ENCODE measurements around the gene ITGB1.

The ITGB1 gene

DNA sequence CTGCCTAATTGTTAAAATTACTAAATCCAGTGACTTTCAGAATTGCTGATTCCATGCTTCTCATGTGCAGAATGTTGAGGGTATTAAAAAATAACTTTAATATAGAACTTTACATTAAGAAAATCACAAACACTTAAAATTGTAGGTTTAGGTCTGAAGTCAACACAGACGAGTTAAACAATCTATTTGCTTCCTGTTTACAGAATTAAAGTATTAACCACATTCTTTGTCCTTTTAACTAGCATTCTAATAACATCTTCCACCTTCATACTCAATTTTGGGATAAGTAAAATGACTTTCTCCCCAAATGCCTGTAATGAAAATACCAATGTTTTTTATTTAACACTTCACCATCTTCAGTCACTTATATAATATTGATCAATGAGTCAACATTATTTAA, 2.2 kb downstream of the ITGB1 start:
- DNase-seq (ENCODE audit: low spot score), result no peak

DNA sequence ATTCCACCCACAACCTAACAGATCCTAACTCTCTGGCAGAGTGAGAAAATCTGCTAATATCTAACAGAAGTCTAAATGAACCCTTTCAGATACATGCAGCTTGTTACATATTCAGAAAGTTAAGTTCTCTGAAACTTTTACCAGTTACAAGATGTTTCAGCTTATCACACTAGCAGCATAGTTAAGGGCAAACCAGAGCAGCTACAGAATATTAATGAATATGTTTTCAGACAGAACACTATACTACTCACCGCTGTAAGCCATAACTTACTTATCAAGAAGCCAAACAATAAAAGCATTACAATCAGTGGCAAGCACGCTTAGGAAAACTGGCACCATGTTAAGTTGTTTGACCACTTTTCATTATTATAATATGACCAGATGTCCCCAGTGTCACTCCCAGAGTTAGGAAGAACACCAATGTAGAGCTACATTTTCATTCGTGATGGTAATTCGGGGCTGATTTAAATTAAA, 2.7 kb downstream of the ITGB1 start:
- no peak for DNase-seq (ENCODE audit: low spot score)

DNA sequence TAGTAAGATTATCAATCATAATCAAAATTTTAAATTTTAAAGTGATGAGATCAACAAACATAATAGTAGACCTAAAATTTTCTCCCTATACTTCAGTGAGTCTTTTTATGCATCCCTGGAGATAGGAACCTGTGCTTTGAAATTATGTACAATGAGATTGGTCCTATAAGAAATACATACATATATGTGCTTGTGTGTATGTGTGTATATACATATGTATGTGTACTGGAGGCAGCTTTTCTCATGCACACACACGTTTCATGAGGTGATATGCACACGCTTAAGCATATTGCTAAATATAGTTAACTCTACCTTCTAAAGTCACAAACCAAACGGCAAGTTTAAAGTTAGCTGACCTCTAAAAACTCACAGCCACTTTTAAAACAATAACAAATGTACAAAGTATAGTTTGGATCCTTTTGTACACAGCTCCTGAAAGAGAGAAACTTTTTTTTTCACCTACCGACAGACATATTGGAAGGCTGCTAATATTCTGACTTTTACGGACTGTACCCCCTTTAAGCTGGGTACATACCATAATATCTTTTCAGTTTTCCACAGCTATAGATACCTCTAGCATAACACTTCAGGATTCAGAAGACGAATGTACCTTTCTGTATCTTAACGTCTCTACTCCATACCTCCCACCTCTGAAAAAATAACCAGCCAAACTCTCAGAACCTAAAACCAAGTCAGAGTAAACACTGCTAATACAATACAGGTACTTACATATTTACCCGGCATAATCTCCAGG, 3.3 kb downstream of the ITGB1 start:
- no peak for DNase-seq (ENCODE audit: low spot score)

DNA sequence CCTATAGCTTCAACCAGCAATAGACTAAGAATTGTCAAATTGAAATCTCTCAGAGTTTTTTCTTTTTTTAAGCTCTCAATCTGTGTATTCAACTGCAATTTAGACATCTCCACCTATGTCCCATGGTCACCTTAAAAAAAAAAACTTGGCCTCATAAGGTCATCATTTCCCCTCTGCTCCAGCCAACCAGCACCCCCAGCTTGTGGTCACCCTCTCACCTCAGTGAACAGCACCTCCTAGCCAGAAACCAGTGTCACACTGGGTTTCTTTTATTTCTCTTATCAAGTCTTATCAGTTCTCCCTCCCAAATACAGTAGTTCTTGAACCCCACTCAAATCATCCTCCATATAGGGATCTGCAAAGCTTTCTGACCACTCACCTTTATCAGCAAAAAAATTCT, 4.0 kb downstream of the ITGB1 start:
- DNase-seq (ENCODE audit: low spot score), result no peak

DNA sequence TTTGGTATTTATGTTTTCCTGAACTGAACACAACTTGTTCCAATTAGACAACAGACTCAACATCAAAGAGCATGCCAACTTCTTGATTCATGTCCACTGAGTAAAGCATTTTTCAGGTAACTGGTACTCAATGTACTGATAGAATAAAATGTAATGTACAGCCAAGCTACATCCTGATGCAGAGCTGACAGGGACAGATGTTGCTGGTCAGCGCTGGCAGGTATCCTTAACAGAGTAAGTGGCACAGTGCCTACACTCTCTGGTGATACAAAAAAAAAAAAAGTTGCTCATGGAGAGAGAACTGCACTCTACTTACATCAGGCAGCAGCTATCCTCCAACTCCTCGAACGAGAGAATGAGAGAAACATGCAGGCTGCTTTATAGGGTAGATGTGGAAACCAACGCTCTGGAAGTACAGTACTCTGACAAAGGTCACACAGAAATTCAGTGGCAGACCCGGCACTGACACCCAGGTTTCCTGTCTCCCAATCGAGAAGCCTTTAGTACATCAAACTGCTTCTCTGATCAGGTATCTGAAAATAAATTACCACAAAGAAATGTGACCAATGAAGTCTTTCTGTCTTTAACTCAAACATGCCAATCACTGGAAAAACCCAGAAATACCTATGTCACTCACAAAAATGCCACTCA, 4.6 kb downstream of the ITGB1 start:
- DNase-seq (ENCODE audit: low spot score), result no peak

DNA sequence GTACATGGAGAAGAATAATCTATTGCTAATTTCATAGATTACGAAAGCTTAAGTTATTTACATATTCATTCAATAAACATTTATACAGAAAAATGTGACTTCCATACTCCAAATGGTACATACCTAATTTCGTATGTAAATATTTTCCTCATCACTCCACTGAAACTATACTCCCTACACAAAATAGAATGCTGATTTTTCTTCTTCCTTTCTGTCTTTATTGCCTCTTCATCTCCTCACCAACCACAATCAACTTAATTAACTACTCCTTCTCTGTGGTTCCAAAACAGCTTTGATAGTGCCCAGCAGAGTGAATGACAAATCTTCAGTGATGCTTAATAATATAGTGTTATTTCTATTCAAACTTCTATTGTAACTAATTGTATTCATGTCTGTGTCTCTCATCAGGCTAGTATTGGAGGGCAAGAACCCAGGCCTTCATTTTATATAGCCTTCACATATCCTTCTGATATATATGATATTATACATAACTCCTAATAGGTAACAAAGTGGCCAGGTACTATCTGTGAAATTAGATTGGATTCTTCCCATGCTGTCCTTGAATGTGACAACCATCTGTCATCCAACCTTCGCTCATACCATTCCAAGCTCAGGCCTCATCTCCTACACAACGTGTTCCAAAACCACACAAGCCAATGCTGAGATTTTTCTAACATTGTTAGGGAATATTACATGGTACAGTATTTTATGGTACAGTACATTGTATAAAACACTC, 5.3 kb downstream of the ITGB1 start:
- DNase-seq (ENCODE audit: low spot score), result no peak

DNA sequence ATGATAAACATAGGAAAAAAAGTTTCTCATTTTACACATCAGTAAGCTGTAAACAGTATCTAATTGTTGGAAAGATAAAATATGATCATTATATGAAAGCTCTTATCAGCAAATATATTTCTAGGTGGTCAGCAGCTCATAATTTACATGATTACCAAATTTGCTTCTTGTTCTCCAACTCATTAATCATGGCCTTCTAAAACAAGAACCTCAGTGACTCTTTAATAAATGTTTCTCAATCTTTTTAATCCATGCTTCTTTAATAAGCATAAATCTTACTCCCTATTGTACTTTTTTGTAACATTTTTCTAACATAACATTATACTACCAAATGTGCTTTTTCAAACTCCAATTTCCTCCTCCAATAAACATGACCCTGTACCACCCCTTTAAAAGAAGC, 5.9 kb downstream of the ITGB1 start:
- DNase-seq (ENCODE audit: low spot score), result no peak

DNA sequence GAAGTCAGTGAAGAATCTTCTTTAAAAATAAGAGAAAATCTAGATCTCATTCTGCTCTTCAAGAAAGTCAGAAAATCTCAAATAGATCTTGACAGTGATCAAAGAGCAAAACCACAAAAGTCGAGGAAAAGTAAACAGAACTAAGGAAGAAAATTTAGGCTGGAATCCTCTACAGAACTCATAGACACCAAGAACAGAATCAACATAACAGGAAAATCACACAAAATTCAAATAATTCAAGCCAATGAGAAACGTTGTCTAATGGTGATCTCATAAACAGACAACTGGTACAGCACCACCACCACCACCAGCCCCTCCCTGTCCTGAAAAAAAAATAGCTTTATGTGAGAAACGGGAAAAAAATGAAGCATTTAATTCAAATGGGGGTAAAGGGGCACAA, 6.9 kb downstream of the ITGB1 start:
- no peak for DNase-seq (ENCODE audit: low spot score)

DNA sequence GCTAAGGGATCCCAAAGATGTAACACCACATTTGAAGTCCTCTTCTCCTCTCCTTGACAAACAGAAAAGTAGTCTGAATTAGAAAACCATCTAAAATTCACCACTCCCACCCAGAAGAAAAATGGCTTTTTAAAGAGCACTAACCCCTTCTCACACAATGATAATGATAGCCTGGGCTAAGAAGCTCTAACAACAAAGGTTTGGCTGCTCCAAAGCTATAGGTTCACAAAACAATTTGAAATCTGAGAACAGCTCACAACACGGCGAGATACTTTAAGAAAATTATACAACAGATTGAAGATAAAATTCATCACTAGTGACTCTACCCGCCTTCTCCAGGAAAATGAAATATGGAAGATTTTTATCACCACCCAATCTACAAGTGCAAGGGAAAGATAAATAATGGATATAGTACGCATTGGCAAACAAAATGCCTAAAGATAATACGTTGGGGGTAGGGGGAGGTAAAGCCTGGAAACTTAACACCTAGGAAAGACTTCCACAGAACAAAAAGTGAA, 7.4 kb downstream of the ITGB1 start:
- no peak for DNase-seq (ENCODE audit: low spot score)

DNA sequence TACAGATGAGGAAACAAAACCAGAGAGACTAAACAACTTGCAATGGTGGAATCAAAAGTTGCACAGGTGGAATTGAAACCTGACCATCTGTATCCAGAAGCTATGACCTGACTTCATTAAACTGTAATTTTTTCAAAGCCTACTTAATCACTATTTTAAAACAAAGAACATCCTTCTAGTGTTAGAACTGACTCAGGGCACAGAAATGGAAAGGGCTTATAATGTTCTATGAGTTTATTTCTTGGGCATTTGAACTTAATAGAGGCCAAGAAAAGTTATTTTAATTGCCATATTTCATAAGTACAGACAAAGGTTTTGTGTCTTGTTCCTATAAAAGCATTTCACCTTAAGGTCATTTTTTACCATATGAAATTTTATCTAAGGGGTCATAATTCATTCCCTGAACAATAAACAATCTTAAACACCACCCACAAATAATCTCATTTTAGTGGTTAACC, 8.8 kb downstream of the ITGB1 start:
- no peak for DNase-seq (ENCODE audit: low spot score)

DNA sequence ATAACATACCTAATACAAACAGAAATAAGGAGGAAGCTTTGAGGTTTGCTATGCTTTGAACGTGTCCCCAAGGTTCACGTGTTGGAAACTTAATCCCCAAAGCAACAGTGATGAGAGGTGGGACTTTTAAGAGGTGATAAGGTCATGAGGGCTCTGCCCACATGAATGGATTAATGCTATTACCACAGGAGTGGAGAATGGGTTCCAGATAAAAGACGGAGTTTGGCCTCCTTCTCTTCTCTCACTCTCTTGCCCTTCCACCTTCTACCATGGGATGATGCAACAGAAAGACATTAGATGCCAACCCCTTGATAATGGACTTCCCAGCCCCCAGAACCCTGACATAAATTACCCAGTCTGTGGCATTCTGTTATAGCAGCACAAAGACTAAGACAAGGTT, 9.6 kb downstream of the ITGB1 start:
- DNase-seq (ENCODE audit: low spot score), result peak; percentile 58

DNA sequence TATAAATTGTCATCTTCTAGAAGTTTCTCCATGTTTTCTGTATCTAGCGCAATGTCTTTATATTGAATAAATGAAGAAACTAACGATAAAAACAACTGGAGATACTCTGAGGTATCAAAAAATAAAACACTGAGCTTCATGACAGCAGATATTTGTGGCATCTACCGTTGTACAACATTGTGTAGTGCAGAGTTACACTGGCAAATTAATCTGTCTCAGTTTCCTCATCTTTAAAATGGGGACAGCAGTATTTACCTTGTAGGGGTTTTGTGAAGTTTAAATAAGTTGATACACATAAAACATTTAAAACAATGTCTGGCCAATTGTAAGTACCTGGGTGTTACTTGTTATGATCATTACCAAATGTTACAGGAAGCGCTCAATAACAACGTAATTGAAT, 10.4 kb downstream of the ITGB1 start:
- no peak for DNase-seq (ENCODE audit: low spot score)

DNA sequence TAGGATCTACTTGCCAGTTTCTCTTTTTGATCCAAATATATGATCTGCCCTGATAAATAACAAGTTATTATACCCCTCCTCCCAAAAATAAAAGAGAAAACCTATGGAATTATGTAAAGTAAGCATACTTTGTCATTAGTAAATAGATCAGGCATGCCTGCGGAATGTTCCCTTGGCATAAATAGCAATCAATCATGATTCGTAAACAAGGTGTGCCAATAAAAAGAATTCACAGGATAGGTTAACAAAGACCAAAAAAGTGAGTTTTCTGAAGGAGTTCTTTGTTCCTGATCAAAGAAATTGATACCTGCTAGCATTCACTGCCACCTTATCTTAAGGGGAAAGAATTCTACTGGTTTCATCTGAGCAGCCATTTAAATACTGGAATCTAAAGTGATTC, 11.9 kb downstream of the ITGB1 start:
- no peak for DNase-seq (ENCODE audit: low spot score)

DNA sequence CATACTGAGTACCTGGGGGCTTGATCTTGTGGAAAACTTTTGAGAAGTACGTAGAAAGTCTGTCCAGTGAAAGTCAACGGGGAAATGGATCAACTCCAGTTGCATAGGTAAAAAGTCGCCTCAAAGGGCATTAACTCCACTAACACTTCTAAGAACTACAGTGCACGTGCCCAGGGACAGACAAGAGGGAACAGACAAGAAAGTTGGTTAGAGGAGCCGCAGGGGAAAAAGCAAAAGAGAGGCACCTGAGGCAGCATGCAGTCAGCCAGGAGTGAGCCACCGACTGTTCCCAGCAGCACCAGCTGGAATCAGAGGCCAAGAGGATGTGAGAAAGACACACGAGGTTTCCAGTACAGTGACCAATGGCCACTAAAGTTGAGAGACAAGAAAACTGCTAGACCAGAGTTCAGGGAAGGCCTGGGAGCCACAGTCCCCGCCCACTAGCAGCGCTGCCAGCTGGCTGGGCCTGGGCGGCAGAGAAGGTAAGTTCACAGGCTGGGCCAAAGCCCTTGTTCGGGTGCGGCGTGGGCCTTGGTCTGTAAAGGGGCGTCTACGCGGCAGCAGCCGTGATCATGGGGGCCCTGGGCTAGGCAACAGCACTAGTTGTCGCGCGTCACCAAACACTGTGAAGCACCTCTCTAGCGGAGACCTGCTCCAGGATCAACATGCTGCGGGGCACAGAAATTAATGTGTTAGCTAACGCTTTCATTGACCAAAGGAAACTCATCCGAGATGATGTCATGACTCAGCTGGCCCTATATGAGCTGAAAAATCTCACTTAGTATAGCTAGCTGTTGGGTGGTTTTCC, 14.0 kb downstream of the ITGB1 start:
- no peak for DNase-seq (ENCODE audit: low spot score)

DNA sequence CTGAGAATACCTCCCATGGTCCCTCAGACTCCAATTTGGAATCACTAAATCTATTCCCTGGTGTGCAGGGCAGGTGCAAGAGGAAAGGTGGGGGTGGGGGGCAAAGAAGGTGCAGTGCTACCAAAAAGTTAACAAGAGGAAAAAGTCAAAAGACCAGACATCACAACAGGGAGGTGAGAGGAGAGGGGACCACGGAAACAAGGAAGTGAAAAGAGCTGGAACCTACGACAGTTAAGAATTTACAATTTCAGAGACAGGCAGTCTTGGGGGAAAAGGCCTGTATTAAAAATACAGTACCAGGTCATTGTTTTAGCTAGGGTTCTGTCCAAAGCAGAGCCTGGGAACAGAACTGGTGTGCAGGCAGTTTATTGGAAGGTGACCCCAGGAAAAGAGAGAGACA, 14.6 kb downstream of the ITGB1 start:
- DNase-seq (ENCODE audit: low spot score), result no peak

DNA sequence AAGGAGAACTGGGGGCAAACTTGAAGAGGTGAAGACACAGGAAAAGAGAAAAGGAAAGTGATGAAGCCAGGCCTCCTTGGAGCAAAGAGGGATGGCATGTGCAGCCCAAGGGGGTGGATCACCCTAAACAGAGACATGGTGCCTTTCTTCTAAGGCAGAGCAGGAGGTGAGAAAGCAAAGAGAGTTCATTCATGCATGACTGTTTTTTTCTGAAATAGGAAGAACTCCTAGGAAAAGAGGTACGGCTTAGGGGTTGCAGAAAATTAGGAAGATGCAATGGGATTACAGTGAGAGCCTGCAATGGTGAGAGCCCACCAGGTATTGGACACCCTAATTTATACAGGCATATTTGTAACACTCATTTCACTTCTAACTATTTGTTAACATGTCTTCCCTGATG, 15.9 kb downstream of the ITGB1 start:
- no peak for DNase-seq (ENCODE audit: low spot score)

DNA sequence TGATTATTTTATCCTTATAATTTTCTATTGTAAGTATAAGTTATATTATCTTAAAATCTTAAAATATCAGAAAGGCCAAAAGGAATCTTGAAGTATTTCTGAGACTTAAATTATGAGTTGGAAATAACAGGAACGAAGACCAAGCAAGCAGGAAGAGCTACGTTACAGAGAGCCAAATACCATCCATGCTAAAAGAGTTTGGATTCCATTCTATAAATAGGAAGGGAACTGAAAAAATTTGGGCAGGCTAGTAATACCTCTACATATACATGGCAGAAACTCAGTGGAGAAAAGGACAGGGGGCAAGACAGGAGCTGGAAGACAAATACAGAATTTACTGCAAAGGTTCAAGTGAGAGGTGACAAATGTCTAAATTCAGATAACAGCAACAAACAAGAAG, 16.7 kb downstream of the ITGB1 start:
- DNase-seq (ENCODE audit: low spot score), result no peak

DNA sequence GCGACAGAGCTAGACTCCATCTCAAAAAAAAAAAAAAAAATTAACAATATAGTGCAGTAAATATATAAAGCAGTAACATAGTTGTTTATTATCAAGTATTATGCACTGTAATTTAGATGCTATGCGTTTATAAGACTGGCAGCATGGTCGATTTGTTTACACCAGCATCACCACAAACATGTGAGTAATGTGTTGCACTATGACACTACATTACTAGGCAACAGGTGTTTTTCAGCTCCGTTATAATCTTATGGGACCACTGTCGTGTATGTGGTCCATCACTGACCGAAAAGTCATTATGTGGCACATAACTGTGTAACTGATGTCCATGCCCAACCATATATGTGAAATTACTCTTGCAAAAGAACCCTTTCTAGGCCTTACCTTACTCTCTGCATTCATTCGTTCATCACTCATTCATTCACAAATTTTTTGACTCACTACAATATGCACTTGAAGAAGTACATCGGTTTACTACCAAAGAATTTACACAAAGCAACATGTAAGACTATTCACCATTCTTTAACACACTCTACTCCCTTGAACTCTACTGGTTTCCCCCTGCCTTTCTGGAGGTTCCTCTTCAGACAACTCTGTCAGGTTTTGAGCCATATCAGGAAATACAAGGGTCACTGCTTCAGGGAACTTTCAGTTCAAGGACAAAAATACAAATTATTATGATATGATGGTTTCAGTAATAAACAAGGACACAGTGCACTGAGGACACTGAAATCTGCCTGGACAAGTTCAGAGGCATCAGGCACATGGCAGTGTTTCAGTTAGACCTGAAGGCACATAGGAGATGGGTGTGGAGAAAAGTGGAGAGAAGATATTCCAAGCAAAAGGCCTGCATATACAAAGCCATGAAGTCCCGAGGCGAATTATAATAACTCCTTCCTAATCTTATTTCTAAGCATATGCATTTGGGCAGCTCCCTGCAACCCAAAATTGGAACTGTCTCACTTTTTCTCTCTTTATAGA, 17.4 kb downstream of the ITGB1 start:
- DNase-seq (ENCODE audit: low spot score), result no peak

DNA sequence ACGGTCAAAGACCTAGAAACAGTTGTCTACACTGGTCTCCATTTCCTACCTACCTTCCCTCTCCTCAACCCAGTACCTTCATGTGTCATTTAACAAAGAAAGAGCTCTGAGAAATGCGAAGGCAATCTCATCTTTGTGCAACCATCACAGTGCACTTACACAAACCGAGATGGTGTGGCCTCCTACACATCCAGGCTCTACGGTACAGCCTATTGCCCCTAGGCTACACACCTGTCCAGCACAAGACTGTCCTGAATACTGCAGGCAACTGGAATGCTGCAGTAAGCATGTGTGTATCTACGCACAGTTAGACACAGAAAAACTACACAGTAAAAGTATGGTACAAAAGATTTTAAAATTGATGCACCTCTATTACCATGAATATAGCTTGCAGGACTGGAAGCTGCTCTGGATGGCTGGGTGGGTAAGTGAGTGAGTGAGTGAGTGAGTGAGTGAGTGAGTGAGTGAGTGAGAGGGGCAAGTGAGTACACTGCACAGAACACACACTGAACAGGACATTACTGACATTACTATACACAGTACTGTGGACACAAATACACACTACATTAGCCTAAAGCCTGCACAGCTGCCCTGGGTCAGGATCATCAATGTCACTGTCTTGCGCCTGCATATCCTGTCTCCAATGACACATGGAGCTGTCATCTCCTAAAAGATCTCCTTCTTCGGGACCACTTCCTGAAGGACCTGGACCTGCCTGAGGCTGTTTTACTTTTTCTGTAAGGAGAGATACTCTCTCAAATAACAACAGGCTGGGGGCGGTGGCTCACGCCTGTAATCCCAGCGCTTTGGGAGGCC, 18.5 kb downstream of the ITGB1 start:
- DNase-seq (ENCODE audit: low spot score), result no peak

DNA sequence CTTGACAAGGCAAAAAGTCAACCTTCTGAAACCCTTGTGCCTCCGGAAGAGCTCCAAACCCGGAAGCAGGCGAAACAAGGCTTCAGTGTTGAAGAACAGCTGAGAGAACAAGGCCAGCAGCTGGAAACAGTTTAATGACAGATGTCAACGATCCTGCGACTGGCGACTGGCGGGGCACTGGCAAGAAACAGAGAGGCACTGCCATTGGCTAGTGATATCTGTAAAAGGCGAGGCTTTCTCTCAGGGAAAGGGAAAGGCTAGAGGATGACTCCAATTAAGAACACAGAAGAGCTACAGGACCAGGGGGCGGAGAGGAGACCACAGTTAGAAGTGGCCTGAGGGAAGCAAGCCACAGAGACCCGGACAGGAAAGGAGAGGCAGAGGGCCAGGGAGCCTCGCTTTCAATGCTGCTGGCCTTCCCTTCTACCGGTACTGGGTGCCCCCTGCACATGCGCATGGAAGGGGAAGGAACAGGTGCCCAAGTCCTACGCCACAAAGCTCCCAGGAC, 19.4 kb downstream of the ITGB1 start:
- peak; percentile 39 for DNase-seq (ENCODE audit: low spot score)
